ENCODE measurements around the gene PXN. TPM values are rescaled to one million over a fixed set of nuclear protein-coding genes. Genes with fewer than 3 reads are reported as not detected.

Gene PXN
- polyA plus RNA-seq, 1 donor from 2014 or later, result 5.9 TPM

DNA sequence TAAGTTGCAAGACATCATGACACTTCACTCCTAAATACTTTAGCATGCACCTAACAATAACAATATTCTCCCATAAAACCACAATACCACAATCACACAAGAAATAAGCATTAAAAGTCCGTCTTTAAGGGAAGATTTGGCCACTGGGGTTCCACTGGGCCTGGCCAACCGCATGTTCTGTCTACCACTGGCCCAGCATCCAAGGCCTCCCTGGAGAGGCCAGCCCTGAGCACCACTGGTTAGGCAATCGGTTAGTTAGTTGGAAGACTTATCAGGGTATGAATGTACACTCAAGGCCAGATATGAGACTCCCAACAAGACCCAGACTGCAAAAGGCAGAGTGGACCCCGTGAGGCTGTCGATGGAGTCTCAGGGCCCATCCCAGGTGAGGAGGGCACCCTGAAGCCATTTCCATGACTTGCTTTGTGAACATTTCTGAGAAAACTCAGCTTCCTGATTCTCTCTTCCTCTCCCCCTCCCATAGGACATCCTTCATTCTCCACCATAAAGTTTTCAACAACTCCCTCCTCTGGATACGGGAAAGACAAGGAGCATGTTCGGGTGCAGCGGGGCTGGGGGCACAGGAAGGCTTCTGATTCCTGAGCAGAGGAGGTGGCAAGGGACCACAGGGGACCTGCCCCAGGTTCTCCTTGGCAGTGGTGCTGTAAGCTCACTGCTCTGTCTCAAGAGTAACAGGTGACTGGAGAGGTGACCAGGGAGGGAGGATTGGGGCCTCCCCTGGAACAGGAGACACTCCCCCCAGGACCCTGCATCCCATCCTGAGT, 5.9 kb downstream of the PXN start:
- H2AFZ ChIP-seq (ENCODE audit: low read depth, low read length), result no peak overlapping the region
- no peaks in the 10 kb centered on the region for H3K27me3 ChIP-seq (ENCODE audit: insufficient read depth, low read depth, low read length)
- no peak overlapping the region for H3K9ac ChIP-seq (ENCODE audit: low read length)
- H3K9me2 ChIP-seq (ENCODE audit: insufficient read depth, low read length), result no peaks in the 10 kb centered on the region
- no peaks in the 10 kb centered on the region for H3K36me3 ChIP-seq (ENCODE audit: insufficient read depth, low read length)
- no peak for TF ChIP-seq TAF1 (IDR thresholded peaks at IDR 0.05; ENCODE audit: low read depth)
- TF ChIP-seq, protein P1, sequence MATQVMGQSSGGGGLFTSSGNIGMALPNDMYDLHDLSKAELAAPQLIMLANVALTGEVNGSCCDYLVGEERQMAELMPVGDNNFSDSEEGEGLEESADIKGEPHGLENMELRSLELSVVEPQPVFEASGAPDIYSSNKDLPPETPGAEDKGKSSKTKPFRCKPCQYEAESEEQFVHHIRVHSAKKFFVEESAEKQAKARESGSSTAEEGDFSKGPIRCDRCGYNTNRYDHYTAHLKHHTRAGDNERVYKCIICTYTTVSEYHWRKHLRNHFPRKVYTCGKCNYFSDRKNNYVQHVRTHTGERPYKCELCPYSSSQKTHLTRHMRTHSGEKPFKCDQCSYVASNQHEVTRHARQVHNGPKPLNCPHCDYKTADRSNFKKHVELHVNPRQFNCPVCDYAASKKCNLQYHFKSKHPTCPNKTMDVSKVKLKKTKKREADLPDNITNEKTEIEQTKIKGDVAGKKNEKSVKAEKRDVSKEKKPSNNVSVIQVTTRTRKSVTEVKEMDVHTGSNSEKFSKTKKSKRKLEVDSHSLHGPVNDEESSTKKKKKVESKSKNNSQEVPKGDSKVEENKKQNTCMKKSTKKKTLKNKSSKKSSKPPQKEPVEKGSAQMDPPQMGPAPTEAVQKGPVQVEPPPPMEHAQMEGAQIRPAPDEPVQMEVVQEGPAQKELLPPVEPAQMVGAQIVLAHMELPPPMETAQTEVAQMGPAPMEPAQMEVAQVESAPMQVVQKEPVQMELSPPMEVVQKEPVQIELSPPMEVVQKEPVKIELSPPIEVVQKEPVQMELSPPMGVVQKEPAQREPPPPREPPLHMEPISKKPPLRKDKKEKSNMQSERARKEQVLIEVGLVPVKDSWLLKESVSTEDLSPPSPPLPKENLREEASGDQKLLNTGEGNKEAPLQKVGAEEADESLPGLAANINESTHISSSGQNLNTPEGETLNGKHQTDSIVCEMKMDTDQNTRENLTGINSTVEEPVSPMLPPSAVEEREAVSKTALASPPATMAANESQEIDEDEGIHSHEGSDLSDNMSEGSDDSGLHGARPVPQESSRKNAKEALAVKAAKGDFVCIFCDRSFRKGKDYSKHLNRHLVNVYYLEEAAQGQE (IDR thresholded peaks at IDR 0.05; ENCODE audit: borderline replicate concordance), result no peak
- no peak for TF ChIP-seq MXI1 (conservative IDR thresholded peaks at IDR 0.05; ENCODE audit: poor library complexity, severe bottlenecking)
- no peak for TF ChIP-seq SMC3 (conservative IDR thresholded peaks at IDR 0.05; ENCODE audit: poor library complexity)
- no peak for TF ChIP-seq EP300 (conservative IDR thresholded peaks at IDR 0.05; ENCODE audit: poor library complexity, severe bottlenecking)
- TF ChIP-seq, protein P2, sequence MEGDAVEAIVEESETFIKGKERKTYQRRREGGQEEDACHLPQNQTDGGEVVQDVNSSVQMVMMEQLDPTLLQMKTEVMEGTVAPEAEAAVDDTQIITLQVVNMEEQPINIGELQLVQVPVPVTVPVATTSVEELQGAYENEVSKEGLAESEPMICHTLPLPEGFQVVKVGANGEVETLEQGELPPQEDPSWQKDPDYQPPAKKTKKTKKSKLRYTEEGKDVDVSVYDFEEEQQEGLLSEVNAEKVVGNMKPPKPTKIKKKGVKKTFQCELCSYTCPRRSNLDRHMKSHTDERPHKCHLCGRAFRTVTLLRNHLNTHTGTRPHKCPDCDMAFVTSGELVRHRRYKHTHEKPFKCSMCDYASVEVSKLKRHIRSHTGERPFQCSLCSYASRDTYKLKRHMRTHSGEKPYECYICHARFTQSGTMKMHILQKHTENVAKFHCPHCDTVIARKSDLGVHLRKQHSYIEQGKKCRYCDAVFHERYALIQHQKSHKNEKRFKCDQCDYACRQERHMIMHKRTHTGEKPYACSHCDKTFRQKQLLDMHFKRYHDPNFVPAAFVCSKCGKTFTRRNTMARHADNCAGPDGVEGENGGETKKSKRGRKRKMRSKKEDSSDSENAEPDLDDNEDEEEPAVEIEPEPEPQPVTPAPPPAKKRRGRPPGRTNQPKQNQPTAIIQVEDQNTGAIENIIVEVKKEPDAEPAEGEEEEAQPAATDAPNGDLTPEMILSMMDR (IDR thresholded peaks at IDR 0.05; ENCODE audit: poor library complexity, severe bottlenecking), result no peak
- no peak for TF ChIP-seq EZH2 (IDR thresholded peaks at IDR 0.05; ENCODE audit: borderline replicate concordance, insufficient read depth, low read length, poor library complexity, severe bottlenecking)
- no peak for TF ChIP-seq POLR2AphosphoS5 (IDR thresholded peaks at IDR 0.05)
- no peak for TF ChIP-seq RAD21 (conservative IDR thresholded peaks at IDR 0.05)
- no peak overlapping the region for H3K27ac ChIP-seq (ENCODE audit: low read length)
- no peaks in the 10 kb centered on the region for H3F3A ChIP-seq (ENCODE audit: insufficient read depth, low read length, poor library complexity, severe bottlenecking)
- no peak overlapping the region for H3K4me3 ChIP-seq (ENCODE audit: low read length)
- H3K79me2 ChIP-seq (replicated peaks; ENCODE audit: insufficient read depth, low read length), result no peaks in the 10 kb centered on the region
- H4K20me1 ChIP-seq (ENCODE audit: insufficient read depth), result no peaks in the 10 kb centered on the region
- no peak overlapping the region for H3K4me2 ChIP-seq (ENCODE audit: low read length)
- H3K9me3 ChIP-seq (ENCODE audit: low read length), result no peaks in the 10 kb centered on the region

DNA sequence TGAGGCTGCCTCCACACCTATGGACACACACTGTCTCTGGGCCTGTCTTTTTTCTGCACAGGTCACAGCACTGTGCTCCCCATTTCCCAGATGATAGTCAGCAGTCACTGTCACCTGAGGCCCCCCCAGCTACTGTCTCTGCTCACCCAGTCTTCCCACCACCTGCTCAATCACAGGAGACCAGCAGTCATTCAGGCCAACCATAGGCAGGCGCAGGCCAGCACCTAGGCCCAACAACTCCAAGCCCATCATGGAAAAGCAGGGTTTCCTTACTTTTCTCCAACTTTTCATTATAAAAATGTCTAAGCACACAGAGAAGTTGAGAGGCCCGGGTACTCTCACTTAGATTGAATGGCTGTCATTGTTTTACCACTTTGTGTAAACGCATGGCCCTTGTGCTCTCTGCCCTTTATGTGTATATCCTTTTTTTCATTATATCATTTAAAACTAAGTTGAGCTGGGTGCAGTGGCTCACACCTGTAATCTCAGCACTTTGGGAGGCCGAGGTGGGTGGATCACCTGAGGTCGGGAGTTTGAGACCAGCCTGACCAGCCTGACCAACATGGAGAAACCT, 7.1 kb downstream of the PXN start:
- no peak overlapping the region for H2AFZ ChIP-seq (ENCODE audit: low read depth, low read length)
- no peak overlapping the region for H3K9ac ChIP-seq (ENCODE audit: low read length)
- H3K9me3 ChIP-seq (ENCODE audit: low read length), result no peaks in the 10 kb centered on the region
- H3K36me3 ChIP-seq (ENCODE audit: insufficient read depth, low read length), result no peaks in the 10 kb centered on the region
- H3K27ac ChIP-seq (ENCODE audit: low read length), result no peak overlapping the region
- TF ChIP-seq POLR2AphosphoS5 (IDR thresholded peaks at IDR 0.05), result no peak
- no peak for TF ChIP-seq EP300 (conservative IDR thresholded peaks at IDR 0.05; ENCODE audit: poor library complexity, severe bottlenecking)
- TF ChIP-seq EZH2 (IDR thresholded peaks at IDR 0.05; ENCODE audit: borderline replicate concordance, insufficient read depth, low read length, poor library complexity, severe bottlenecking), result no peak
- no peak for TF ChIP-seq MXI1 (conservative IDR thresholded peaks at IDR 0.05; ENCODE audit: poor library complexity, severe bottlenecking)
- TF ChIP-seq, protein P1 (IDR thresholded peaks at IDR 0.05; ENCODE audit: borderline replicate concordance), result no peak
- TF ChIP-seq SMC3 (conservative IDR thresholded peaks at IDR 0.05; ENCODE audit: poor library complexity), result no peak
- TF ChIP-seq, protein P2 (IDR thresholded peaks at IDR 0.05; ENCODE audit: poor library complexity, severe bottlenecking), result no peak
- TF ChIP-seq RAD21 (conservative IDR thresholded peaks at IDR 0.05), result no peak
- TF ChIP-seq TAF1 (IDR thresholded peaks at IDR 0.05; ENCODE audit: low read depth), result no peak
- H3K27me3 ChIP-seq (ENCODE audit: insufficient read depth, low read depth, low read length), result no peaks in the 10 kb centered on the region
- no peaks in the 10 kb centered on the region for H3K79me2 ChIP-seq (replicated peaks; ENCODE audit: insufficient read depth, low read length)
- H4K20me1 ChIP-seq (ENCODE audit: insufficient read depth), result no peaks in the 10 kb centered on the region
- no peaks in the 10 kb centered on the region for H3F3A ChIP-seq (ENCODE audit: insufficient read depth, low read length, poor library complexity, severe bottlenecking)
- H3K4me2 ChIP-seq (ENCODE audit: low read length), result no peak overlapping the region
- H3K4me3 ChIP-seq (ENCODE audit: low read length), result no peak overlapping the region
- H3K9me2 ChIP-seq (ENCODE audit: insufficient read depth, low read length), result no peaks in the 10 kb centered on the region
